AG10803 (cell line): Measurements from ENCODE around the gene PLA2R1.

ENCODE experiments used
- DNase-seq: peaks from one replicate; pipeline ENCODE4 v3.0.0; 2010; ENCODE audit warnings: low read depth
- H3K4me3 ChIP-seq: 2 replicates; pipeline ENCODE4 v1.5.1; 2011; ENCODE audit warnings: mild to moderate bottlenecking, low read length, control low read depth
- TF ChIP-seq, protein P1 (sequence below): conservative IDR thresholded peaks from 2 replicates; pipeline ENCODE4 v1.5.1; 2011; ENCODE audit warnings: mild to moderate bottlenecking, low read length, control low read depth, inconsistent platforms

The PLA2R1 gene

DNA sequence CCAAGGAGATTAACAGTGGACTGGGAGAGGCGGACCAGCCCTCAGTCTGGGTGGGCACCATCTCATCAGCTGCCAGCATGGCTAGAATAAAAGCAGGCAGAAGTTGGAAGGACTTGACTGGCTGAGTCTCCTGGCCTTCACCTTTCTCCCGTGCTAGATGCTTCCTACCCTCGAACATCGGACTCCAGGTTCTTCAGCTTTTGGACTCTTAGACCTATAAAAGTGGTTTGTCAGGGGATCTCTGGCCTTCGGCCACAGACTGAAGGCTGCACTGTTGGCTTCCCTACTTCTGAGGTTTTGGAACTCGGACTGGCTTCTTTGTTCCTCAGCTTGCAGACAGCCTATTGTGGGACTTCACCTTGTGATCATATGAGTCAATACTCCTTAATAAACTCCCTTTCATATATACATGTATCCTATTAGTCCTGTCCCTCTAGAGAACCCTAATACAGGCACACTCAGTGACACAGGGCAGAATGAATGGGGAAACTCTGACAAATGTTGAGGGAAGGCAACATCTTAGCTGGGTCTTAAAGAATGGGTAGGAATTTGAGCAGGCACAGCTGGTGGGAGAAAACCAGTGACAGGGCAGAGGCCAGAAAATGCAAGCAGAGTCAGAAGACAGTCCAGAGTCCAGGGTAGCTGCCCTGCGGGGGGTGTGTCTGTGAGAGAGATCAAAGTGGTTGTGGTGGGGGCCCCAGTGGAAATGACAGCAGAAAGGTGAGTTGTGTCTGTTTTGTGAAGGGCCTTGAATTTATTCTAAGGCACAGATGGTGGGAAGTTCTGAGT lies 156.3 kb downstream of the PLA2R1 start:
- TF ChIP-seq, protein P1, sequence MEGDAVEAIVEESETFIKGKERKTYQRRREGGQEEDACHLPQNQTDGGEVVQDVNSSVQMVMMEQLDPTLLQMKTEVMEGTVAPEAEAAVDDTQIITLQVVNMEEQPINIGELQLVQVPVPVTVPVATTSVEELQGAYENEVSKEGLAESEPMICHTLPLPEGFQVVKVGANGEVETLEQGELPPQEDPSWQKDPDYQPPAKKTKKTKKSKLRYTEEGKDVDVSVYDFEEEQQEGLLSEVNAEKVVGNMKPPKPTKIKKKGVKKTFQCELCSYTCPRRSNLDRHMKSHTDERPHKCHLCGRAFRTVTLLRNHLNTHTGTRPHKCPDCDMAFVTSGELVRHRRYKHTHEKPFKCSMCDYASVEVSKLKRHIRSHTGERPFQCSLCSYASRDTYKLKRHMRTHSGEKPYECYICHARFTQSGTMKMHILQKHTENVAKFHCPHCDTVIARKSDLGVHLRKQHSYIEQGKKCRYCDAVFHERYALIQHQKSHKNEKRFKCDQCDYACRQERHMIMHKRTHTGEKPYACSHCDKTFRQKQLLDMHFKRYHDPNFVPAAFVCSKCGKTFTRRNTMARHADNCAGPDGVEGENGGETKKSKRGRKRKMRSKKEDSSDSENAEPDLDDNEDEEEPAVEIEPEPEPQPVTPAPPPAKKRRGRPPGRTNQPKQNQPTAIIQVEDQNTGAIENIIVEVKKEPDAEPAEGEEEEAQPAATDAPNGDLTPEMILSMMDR, result no peak
- no peak for DNase-seq
- no peak overlapping the region for H3K4me3 ChIP-seq

DNA sequence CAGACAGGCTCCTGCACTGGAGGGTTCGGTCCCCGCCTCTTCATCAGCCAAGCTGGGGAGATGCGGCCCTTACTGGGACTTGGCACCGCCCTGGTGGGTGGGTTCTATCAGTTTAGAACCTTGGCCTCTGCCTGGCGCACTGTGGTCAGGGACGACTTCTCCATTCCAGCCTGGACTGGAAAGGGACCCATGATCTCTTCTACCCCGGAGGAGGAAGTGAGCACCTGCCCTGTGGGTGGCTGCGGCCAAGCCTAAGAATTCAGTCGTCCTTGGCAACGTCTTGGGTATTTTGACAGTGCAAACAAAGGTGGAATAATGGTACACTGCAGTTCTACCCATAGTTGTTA lies 157.5 kb downstream of the PLA2R1 start:
- TF ChIP-seq, protein P1, result no peak
- no peak for DNase-seq
- no peak overlapping the region for H3K4me3 ChIP-seq

DNA sequence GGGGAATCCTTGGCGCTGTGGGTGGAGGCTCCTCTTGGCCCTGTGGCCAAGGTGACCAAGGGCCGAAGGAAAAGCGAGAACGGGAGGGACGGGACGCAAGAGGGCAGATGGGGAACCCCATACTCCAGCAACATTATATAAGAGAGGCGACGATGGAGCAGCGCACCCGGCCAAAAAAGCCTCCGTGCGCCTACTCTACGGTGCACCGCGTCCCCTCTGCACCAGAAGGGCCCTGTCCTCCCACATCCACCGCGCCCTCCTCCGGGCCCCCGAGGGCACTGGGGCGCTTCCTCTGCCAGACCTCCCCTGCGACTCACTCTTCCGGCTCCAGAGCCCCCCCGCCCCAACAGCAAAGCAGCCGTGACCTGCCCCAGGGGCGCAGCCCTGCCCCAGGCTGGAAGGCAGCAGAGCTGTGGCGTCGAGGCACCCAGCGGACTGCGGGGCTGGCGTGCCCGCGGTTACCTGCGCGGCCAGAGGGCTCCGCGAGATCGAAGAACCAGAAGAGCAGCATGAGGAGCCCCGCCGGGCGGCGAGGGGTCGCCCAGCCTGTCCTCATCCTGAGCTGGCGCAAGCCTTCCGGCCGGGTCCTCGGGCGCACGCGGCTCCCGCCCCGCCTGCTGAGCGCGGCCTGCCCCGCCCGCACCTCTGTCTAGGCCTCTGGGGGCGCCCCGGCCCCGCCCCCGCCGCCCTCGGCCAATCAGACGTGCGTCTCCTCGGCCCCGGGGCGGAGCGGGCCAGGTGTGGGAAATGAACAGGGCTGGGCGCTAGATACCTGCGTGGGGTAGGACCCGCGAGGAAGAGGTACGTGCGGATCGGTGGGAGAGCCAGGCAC lies 158.1 kb downstream of the PLA2R1 start, which contains the start of gene LY75:
Gene LY75 (minus strand): TSS at position 630 of the 832 bp plus-strand sequence.
- no peak for DNase-seq
- peak within 1 kb of the TSS; percentile 60 for H3K4me3 ChIP-seq
- TF ChIP-seq, protein P1, result no peak

DNA sequence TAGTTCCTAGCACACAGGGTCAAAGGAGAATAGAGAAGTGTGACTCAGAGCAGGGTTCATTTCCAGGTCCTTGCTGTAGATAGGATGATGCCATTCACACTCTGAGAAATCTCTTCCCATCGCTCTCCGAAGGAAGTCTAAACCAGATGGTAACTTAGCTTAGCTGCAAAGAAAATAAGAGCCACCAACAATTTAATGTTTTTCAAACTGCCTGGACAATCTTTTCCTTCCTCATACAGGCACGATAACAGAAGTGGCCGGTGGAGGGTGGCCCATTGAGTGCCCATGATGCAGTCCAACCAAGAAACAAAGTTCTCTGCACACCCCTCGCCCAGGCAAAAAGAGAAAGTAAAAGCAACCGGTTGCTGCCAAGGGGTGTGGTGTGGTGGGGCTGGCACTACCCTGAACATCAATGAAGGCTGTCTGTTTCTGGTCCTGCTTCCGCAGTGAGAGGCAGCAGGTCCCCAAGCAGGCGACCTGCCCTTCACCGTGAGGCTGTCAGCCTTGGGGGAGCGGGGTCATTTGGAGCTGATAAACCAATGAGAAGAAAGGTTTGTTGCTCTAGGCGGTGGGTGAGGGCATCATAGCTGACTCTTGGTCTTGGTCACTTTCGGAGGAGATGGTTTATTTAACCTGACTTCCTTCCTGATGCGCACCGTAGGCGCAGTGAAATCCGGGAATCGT lies 158.8 kb downstream of the PLA2R1 start:
- peak overlapping the region; percentile 60 for H3K4me3 ChIP-seq
- peak; percentile 23 for DNase-seq
- TF ChIP-seq, protein P1, result no peak

DNA sequence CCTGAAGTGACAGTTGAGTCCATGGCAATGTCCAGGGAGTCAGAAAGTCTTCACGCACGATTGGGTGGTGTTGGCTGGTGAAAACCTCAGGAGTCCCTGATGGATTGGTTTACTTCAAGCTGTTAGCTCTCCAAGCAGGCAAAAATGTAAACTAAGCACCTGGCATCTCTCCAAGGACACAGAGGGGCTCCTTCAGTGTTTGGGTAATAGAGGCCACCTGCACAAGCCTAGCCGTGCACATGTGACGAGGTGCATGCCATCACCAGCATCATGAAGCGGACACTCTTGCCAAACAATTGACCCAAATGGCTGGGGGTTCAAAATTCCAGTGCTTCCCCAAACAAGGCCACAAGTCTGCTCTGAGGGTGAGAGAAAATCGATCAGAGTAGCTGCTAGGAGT lies 159.7 kb downstream of the PLA2R1 start:
- TF ChIP-seq, protein P1, result no peak
- DNase-seq, result no peak
- no peak overlapping the region for H3K4me3 ChIP-seq

DNA sequence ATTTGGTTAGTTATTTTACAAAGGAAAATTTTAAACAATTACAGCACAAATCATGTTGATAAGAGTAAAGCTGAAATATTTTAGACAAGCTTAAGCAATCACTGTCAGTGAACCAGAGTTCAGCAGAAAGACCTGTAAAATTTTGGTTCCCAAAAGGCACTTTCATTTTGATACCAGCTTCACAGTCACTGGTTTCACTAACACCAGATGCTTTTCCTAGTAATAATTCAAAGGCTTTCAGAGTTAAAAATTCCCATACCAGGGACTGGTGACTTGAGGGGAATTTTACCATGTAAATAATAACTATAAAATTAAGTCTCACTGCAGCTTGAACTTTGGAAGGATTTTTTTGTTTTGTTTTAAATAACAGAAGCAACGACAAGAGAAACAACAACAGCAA lies 162.1 kb downstream of the PLA2R1 start:
- TF ChIP-seq, protein P1, result no peak
- no peak for DNase-seq
- H3K4me3 ChIP-seq, result no peak overlapping the region
